ENCODE measurements around the gene PIM3. TPM values are rescaled to one million over a fixed set of nuclear protein-coding genes. Genes with fewer than 3 reads are reported as not detected.

Gene PIM3
- total RNA-seq, 4 donors from 2014 or later: 92.2 to 174 (median 114) TPM

- DNase-seq (ENCODE audit: low spot score): no peak
- TF ChIP-seq CTCF (IDR thresholded peaks at IDR 0.05): no peak
- no peak for ATAC-seq (ENCODE audit: low FRiP score)
Measured at GRCh38 chr22:49922926-49923325, 37.6 kb upstream of the PIM3 start.

- TF ChIP-seq CTCF (IDR thresholded peaks at IDR 0.05): no peak
- ATAC-seq (ENCODE audit: low FRiP score) (no peak), DNase-seq (ENCODE audit: low spot score) (no peak)
Measured at GRCh38 chr22:49923445-49923844, 37.1 kb upstream of the PIM3 start.

- no peak for TF ChIP-seq CTCF (IDR thresholded peaks at IDR 0.05)
- no peak for ATAC-seq (ENCODE audit: low FRiP score)
- no peak for DNase-seq (ENCODE audit: low spot score)
Measured at GRCh38 chr22:49924113-49924833, 36.3 kb upstream of the PIM3 start.

GRCh38 chr22:49925525-49926128, 34.9 kb upstream of the PIM3 start:
- no peak for TF ChIP-seq CTCF (IDR thresholded peaks at IDR 0.05)
- DNase-seq (ENCODE audit: low spot score): no peak
- ATAC-seq (ENCODE audit: low FRiP score): no peak

- DNase-seq (ENCODE audit: low spot score) (no peak), ATAC-seq (ENCODE audit: low FRiP score) (no peak)
- no peak for TF ChIP-seq CTCF (IDR thresholded peaks at IDR 0.05)
Measured at GRCh38 chr22:49926916-49927315, 33.7 kb upstream of the PIM3 start.

GRCh38 chr22:49927483-49928184, 32.9 kb upstream of the PIM3 start:
- TF ChIP-seq CTCF (IDR thresholded peaks at IDR 0.05): no peak
- no peak for ATAC-seq (ENCODE audit: low FRiP score)
- no peak for DNase-seq (ENCODE audit: low spot score)
